HG02852 (cell line): ENCODE measurements around the gene GRSF1.
"Not testable (repeated sequence)": the region's sequence is repeated elsewhere in the genome, so short reads cannot be mapped to it uniquely, and the experiment has no call there.

Source experiments
- ATAC-seq: cut with Tn5 transposase; IDR thresholded peaks from one replicate; pipeline ENCODE4 v1.9.1; 2021; ENCODE audit warnings: mild to moderate bottlenecking, moderate library complexity; ENCODE audit not compliant: unreplicated experiment

The GRSF1 gene

GRCh38 chr4:70836081-70836480, 3.6 kb downstream of the GRSF1 start:
- no peak for ATAC-seq

DNA sequence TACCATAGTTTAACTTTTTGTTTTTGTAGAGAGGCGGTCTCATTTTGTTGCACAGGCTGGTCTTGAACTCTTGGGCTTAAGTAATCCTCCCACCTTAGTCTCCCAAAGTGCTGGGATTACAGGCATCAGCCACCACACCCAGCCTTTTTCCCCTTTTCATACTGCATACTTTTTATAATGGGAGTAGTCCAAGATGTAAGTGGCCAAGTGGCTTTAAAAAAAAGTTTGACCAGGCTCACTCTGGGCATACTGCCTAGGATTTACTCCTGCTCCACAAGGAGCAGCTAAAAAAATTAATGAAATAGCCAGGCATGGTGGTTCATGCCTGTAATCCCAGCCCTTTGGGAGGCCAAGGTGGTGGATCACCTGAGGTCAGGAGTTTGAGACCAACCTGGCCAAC, 6.0 kb downstream of the GRSF1 start:
- no peak for ATAC-seq

DNA sequence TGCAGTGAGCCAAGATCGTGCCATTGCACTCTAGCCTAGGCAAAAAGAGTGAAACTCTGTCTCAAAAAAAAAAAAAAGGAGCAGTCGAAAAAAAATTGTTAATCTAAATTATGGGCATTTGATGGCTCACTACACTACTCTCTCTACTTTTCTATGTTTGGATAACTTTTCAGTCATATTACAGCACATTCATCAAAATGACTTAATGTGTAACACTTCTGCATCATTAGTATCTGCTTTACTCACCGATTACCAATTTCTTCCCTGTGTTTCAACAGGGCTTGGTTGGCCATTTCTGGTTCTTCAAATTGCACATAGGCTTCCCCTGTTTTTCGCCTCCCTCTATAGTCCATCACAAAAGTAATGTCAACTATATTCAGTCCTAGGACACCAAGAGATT, 8.4 kb downstream of the GRSF1 start:
- no peak for ATAC-seq

GRCh38 chr4:70830054-70830453, 9.6 kb downstream of the GRSF1 start:
- ATAC-seq, result no peak

DNA sequence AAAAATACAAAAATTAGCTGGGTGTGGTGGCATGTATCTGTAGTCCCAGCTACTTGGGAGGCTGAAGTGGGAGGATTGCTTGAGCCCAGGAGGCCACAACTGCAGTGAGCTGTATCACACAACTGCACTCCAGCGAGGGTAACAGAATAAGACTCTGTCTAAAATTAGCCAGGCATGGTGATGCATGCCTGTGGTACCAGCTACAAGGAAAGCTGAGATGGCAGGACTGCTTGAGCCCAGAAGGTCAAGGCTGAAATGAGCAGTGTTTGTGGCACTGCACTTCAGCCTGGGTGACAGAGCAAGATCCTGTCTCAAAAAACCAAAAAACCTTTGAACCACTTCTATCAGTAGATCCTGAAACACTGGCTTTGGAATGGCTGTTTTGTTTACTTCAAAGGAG, 10.2 kb downstream of the GRSF1 start:
- no peak for ATAC-seq

DNA sequence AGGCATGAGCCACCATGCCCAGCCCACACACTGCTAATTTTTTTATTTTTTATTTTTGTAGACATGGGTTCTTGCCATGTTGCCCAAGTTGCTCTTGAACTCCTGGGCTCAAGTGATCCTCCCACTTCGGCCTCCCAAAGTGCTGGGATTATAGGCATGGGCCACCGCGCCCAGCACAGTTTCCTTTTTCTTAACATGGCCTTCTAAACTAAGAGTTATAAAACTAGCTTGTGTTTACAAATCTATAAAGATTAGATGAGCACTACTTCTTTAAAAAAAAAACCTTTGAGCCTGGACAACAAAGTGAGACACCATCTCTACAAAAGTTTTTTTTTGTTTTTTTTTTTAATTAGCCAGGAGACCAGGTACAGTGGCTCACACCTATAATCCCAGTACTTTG, 10.7 kb downstream of the GRSF1 start:
- no peak for ATAC-seq

- no peak for ATAC-seq
These were observed 20.8 kb downstream of the GRSF1 start for GRCh38 chr4:70818921-70819320.

DNA sequence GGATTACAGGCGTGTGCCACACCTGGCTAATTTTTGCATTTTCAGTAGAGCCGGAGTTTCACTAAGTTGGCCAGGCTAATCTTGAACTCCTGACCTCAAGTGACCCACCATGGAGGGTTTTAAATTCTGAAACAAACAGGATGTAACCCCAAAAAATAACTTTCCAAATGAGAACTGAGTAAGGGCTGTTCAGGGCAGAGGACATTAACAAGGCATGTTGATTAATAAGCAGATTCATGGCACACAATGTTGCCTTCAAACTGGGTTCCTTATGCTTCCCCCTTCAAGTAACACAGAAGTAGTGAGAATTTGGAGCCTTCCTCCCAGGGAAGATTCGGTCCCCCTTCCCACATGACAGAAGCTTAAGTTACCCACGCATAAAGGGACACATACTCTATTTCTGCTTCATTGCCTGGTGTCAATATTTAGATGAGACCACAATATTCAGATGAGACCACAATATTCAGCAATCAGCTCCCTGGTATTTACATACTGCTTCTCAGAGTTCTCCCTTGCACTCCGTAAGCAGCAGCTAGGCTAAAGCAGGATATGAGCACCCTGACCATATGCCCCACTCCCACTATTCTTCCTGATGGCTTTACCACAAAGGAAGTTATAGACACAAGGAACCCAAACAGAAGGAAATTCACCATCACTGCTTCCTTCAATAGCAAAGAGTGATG, 21.4 kb downstream of the GRSF1 start:
- peak; percentile 81 for ATAC-seq

GRCh38 chr4:70816894-70817293, 22.8 kb downstream of the GRSF1 start:
- ATAC-seq, result no peak

DNA sequence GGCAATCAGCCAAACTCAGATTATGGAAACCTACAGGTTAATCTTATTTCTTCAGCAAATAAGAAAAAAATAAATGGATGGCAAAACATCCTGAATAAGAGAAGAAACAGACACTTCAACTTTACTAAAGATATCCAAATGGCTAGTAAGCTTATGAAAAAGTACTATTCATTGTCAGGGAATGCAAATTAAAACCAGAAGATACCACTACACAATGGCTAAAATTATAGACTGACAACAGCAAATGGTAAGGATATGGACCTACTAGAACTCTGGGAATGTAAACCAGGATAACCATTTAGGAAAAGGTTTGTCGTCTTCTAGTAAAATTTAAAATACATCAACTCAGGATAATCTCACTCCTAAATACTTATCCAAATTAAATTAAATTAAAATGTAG, 24.3 kb downstream of the GRSF1 start:
- no peak for ATAC-seq

DNA sequence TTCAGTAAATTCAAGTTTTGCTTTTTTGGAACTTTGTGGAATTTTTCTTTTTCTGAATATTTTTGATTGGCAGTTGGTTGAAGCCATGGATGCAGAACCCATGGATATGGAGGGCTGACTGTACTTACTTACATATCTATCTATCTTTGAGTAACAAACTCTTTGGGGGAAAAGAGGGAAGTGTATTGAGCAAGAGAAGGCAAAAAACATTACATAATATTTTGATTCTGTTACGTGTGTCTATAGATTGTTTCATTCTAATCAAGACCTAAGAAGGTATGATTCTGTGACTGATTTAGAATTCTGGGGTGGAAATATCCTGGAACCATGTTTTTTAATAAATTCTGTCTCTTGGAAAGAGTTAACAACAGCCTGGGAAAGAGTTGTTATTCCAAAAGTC, 31.5 kb downstream of the GRSF1 start:
- no peak for ATAC-seq

DNA sequence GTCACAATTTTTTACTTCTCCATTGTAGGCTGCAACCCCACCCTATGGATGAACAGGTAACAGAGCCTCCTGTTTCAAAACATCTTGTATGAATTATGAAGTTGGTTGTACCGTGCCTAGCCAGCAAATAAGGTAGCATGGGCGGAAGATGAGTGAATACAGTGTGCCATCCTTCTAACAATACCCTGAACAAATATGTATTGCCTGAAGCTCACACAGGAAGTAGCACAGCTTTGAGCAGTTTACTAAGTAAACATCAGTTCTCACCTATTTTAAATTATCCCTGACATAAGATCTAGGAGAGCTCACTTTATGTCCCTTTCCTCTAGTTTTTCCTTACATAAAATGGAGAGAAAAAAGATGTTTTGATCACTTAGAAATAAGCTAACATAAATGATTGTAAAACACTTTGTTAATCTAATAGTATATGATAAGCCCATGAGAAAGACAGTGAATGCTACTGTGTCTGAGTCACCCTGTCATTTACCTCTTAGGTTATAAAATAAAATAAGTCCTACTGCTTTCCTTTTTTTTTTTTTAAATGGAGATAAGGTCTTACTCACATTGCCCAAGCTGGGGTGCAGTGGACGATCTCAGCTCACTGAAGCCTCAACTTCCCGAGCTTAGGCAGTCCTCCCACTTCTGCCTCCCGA, 36.6 kb downstream of the GRSF1 start:
- ATAC-seq, result no peak

GRCh38 chr4:70801265-70801809, 38.4 kb downstream of the GRSF1 start:
- ATAC-seq, result peak; percentile 93

DNA sequence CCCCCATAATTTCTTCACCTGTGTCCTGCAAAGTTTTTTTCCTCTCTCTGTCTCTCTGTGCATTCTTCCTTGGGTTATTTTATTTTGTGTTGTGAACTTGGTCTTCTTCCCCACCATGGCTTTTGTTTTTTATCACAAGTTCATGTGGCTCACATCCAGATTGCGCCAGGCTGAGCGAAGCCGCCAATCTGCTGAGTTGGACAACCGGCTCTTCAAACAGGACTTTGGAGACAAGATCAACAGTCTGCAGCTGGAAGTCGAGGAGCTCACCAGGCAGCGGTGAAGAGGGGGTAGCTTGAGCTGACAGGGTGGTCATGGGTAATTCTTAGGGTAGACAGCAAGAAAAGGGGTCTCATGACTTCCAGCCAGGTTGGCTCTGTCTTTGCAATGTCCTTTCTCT, 46.1 kb downstream of the GRSF1 start:
- no peak for ATAC-seq

- ATAC-seq, result no peak
These were observed 51.0 kb downstream of the GRSF1 start for GRCh38 chr4:70788733-70789132.

- ATAC-seq, result no peak
These were observed 52.2 kb downstream of the GRSF1 start for GRCh38 chr4:70787496-70787895.

DNA sequence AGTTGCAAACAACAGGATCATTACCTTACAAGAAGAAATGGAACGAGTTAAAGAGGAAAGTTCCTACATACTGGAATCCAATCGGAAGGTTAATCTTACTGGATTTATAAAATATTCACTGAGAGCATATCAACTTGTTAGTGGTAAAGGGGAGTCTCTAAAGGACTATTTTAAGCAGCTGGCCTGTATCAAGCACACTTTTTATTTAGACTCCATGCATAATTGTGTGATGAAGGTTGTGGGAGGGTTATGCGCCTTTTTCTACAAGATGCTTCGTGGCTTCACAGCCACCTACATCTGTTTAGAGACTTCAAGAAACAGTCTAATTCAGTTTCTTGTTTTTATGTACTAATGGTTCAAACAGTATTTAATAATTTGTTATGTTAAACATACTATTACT, 56.6 kb downstream of the GRSF1 start:
- no peak for ATAC-seq

GRCh38 chr4:70778888-70779422, 60.7 kb downstream of the GRSF1 start:
- ATAC-seq, result no peak

GRCh38 chr4:70772929-70773555, 66.6 kb downstream of the GRSF1 start:
- peak; percentile 62 for ATAC-seq

DNA sequence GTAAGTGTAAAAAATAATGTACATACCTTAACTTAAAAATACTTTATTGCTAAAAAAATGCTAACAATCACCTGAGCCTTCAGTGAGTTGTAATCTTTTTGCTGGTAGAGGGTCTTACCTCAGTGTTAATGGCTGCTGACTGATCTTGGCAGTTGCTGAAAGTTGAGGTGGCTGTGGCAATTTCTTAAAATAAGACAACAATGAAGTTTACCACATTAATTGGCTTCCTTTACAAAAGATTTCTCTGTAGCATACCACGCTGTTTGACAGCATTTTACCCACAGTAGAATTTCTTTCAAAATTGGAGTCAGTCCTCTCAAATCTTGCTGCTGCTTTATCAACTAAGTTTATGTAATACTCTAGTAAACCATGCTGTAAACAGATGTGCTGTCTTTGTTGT, 70.3 kb downstream of the GRSF1 start:
- not testable (repeated sequence) for ATAC-seq

DNA sequence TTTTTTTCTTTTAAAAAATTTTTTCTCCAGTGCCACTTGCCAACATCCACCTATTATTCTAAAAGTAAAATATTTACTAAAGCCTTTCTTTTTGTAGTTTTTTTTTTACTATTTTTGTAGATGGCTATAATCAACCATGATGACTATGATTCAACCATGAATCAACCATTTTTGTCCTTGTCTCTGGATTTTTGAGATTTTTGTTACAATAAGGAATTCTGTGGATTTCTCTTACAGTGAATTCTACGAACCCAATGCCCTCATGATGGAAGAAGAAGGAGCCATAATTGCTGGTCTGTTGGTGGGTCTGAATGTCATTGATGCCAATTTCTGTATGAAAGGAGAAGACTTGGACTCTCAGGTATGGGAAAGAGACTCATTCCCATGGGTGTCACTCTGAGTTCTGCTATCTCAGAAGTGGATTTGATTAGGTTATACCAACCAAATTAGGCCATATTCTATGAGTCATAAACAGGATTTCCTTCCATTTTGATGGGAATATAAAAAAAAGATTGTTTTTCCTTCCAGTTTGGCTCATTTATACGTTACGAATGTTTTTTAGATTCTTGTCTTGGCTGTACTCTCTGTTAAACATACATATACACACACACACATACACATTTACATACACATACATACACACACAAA, 71.3 kb downstream of the GRSF1 start:
- ATAC-seq, result no peak
